Coronary artery (tissue), 2 donors: Measurements from ENCODE around the gene MOV10L1.

Source experiments
- DNase-seq: peaks from one replicate; pipeline ENCODE4 v3.0.0-alpha.2; 2017; ENCODE audit warnings: low spot score
- H3K27ac ChIP-seq, 2 donors: fragments of 200-600 bp; sonication (generic); one replicate each; pipeline ENCODE4 v1.5.1; 2016 to 2019
- H3K4me3 ChIP-seq: fragments of 200-600 bp; sonication (generic); 2 replicates; pipeline ENCODE4 v1.5.1; 2016; ENCODE audit warnings: mild to moderate bottlenecking, moderate library complexity
- CTCF ChIP-seq: fragments of 200-600 bp; sonication (generic); IDR thresholded peaks from one replicate; pipeline ENCODE4 v1.5.1; 2019; ENCODE audit warnings: antibody characterized with exemption

MOV10L1 gene

GRCh38 chr22:50205781-50206569, 116.2 kb downstream of the MOV10L1 start:
- H3K4me3 ChIP-seq, result no peak overlapping the region
- no peak overlapping the region for H3K27ac ChIP-seq
- no peak for DNase-seq
- TF ChIP-seq CTCF, result no peak

GRCh38 chr22:50206599-50206998, 116.8 kb downstream of the MOV10L1 start:
- Histone ChIP-seq H3K27ac (no peak overlapping the region), H3K4me3 (no peak overlapping the region)
- no peak for TF ChIP-seq CTCF
- no peak for DNase-seq

GRCh38 chr22:50207383-50208140, 117.8 kb downstream of the MOV10L1 start:
- no peak for DNase-seq
- Histone ChIP-seq H3K27ac (no peak overlapping the region), H3K4me3 (no peak overlapping the region)
- no peak for TF ChIP-seq CTCF

GRCh38 chr22:50208430-50208938, 118.7 kb downstream of the MOV10L1 start:
- no peak overlapping the region for H3K27ac ChIP-seq
- DNase-seq, result no peak
- no peak overlapping the region for H3K4me3 ChIP-seq
- no peak for TF ChIP-seq CTCF

- Histone ChIP-seq H3K4me3 (no peak overlapping the region), H3K27ac (no peak overlapping the region)
- no peak for DNase-seq
- TF ChIP-seq CTCF, result no peak
Measured at GRCh38 chr22:50208939-50209892, 119.4 kb downstream of the MOV10L1 start.

GRCh38 chr22:50209893-50210292, 120.1 kb downstream of the MOV10L1 start:
- Histone ChIP-seq H3K4me3 (no peak overlapping the region), H3K27ac (no peak overlapping the region)
- no peak for DNase-seq
- peak; percentile 80 for TF ChIP-seq CTCF
